HG03196 (cell line): ENCODE results near the gene RGS7.
"Not testable (repeated sequence)": the region's sequence is repeated elsewhere in the genome, so short reads cannot be mapped to it uniquely, and the experiment has no call there.

Experiments used
- ATAC-seq: cut with Tn5 transposase; IDR thresholded peaks from one replicate; pipeline ENCODE4 v1.9.1; 2021; ENCODE audit not compliant: unreplicated experiment

The RGS7 gene

DNA sequence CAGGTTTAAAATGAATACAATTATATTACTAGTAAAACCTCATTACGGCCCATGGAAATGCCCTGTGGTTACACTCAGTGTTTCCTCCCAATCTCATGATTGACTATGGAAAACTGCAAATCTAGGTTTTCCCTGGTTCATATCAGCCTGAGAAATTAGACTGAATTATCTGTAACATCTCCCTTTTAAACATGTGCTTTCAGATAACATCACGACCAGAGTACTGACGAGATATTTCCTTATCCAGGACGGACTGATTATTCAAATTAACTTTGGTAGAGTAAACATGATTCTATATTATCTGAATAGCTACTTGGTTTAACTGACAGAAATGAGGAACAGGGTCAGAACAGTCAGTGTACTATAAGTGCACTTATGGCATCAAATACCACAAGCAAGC, 82.3 kb downstream of the RGS7 start:
- ATAC-seq, result no peak

DNA sequence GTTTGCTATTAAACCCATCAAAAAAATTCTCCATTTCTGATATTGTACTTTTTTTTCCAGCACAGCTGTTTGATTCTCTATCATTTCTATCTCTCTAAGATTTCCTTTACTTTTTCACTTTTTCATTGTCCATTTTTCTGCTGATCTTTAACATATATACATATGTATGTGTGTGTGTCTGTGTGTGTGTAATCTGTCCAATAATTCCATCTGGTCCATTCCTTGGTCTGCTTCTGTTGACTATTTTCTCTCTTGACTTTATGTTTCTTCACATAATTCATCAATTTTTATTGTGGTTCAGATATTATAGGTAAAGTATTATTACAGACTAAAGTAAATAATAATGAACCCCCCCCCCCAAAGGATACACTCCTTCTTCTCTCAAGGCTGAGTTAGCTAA, 84.2 kb downstream of the RGS7 start:
- no peak for ATAC-seq

DNA sequence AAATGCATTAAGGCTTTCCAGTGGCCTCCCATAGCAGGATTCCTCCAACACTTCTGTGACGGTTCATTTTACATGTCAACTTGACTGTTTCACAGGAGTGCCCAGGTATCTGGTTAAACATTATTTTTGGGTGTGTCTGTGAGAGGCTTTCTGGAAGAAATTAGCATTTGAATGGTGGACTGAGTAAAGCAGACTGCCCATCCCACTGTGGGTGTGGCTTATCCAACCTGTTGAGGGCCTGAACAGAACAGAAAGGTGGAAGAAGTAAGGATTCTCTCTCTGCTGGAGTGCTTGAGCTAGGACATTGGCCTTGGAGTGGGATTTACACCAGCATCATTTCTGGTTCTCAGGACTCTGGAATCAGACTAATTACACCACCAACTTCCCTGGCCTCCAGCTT, 85.6 kb downstream of the RGS7 start:
- ATAC-seq, result no peak

DNA sequence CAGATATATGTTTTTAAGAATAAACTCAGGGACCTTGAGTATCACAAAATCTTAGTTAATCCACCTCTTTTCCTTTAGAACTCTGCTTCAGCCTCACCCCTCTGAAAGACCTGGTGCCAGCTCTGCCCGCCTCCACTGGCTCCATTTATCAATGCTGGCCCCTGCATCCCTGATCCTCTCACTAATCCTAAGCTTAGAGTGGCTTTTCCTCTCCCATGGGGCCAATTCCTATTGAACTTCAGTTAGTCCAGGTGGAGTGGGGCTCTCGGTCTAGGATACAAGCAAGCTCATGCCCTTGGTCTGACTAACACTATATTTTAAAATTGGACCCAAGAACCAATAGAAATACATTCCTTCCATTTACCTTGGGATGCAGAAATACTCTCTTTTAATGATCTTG, 87.0 kb downstream of the RGS7 start:
- ATAC-seq, result no peak

DNA sequence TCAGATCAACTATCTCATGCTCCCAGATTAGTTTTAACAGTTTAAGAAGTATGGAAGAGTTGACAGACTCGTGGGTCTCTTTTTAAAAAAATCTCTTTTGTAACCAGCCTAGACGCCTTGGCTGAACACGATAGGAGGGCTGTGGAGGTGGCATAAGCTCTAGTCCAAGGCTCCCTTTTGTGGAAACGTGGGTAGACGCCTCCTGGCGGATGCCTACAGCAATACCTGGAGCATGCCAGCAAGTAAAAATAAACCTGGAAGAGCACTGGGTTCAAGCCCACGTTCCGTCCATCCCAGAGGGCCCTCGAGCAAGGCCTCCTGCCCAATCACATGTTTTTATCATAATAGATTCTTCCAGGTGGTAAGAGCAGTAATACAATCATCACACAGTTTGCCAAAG, 87.9 kb downstream of the RGS7 start:
- ATAC-seq, result no peak

DNA sequence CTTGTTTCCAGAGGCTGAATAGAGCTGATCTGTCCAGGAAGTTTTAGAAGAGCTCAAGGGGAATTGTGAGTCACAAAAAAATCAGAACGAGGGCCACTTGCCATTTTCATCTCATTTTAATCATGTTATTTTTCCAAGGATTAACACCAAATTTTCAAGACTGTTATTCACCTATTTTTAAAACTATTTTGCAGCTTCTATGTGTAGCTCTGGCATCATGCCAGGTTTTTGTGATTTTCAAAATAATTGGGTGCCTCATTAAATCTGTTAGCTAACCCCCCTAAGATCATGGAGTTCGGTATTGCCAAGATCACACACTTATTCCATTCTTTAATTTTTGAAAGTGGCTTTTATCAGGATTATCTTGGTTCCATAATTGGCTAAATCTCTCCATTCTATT, 90.9 kb downstream of the RGS7 start:
- no peak for ATAC-seq

DNA sequence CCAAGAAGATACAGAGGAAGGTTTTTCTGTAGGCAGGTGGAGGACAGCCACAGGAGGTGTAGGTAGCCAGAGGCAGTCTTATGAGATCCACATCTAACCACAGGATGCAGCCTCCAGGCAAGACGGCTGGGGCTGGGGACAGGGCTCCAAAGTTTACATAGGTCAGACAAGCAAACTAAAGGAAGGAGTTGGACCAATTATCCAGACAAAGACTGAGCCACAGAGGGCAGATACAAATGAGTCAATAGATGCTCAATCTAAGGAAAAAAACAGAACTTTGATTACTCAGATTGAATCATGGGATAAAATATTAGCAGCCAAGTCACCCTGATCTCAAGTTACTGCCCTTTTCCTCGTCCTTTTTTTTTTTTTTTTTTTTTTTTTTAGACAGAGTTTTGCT, 91.6 kb downstream of the RGS7 start:
- no peak for ATAC-seq

DNA sequence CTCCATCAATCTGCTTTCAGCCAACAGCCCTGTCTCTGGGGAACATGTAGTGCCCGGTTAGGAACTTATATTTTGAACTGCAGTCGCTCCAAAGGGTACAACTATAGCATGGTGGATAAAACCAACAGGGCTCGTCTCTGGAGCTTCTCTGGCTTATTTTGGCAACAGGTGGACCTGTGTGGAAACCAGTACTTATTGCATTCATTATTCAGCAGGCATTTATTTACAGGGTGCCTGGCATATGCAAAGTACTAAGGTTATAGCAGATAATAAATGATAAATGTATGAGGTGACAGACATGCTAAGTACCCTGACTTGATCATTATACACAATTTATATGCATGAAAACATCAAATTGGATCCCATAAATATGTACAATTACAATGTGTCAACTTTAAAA, 93.7 kb downstream of the RGS7 start:
- ATAC-seq, result no peak

DNA sequence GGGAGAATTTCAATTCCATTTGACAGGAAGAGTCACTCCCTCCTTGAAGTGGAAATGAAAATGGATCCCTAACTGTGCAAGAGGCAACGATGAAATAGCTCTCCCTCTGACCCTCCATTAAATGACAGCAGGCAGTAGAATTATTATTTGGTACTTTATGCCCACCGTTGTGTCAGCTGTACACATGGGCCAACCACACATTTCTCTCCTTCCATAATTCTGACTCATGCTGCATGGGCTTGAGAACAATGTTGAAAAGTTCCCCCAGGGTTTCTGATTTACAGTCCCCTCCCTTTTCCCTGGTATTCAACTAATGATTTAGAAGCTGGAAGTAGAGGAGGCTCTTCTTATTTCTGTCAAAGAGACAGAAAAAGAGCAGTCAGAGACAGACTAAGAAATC, 103.5 kb downstream of the RGS7 start:
- ATAC-seq, result no peak

DNA sequence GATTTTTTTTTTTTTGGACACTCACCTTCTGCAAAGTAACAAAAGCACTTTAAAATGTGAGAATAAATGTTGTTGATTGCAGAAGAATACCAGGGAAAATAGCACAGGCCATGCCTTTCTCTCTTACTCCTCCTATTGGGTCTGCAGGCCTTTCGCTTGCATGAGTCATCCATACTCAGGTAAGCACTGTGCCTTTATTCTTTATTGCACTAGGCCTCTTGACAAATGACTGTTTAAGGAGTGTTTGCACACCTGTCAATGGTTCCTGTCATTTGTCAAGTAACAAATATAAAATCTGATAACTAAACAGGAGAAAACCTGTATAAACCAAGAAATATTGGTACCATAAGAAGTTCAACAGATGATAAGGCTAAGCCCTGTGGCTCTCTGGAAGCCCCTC, 106.5 kb downstream of the RGS7 start:
- ATAC-seq, result no peak

DNA sequence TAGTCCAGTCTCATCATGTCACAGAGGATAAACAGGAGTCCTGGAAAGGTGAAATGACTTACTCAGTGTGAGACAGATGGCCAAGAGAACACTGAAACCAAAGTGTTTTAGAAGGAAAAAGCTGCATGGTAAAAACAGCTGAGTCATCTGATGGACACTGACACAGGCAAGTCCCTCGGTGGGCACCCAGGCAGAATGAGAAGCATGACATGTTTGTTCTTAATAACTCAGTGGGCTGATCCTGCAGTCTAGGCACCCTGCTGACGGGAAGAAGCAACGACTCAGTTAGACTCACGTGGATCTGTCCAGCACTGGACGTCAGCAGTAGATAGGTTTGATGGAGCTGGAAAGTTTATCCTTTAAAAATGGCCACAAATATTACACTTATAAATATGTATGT, 116.9 kb downstream of the RGS7 start:
- no peak for ATAC-seq

DNA sequence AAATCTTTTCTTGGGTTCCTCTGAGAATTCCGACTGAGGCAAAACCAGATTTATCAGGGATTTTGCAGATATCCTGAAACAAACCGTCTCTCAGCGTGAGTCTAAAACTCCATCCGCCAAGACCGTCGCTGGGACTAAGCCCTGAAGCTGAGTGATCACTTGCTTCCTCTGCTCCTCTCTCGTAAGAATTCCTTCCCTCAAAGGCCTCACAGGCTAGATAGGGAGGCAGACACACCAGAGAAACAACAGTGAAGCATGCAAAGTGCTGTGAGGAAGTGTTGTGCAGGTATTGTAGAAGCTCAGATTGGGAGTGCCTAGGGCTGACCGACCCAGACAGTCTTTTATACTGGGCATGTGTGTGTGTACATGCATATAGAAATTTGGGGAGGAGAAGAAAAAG, 119.1 kb downstream of the RGS7 start:
- ATAC-seq, result no peak

DNA sequence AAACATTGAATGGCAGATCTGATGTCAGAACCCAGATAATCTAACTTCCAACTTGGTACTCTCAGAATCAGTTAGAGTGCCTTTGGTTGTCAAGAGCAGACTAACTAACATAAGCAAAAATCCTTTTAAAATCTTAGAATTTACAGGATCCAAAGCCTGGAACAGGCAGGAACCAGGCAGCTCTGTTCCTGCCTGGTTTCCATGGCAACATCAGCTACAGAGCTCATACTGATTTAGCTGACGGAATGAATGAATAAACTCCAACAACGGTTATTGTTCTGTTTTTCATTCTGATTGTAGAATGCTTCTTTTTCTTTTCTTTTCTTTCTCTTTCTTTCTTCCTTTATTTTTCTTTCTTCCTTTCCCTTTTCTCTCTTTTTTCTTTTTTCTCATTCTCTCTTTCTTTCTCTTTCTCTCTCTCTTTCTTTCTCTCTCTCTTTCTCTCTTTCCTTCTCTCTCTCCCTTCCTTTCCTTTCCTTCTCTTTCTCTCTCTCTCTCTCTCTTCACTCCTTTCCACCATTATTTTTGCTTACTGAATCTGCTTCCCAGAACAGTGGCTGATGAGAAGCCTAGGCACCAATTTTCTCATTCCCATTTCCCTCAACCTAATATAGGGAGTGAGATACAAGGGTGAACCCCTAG, 121.6 kb downstream of the RGS7 start:
- ATAC-seq, result no peak

DNA sequence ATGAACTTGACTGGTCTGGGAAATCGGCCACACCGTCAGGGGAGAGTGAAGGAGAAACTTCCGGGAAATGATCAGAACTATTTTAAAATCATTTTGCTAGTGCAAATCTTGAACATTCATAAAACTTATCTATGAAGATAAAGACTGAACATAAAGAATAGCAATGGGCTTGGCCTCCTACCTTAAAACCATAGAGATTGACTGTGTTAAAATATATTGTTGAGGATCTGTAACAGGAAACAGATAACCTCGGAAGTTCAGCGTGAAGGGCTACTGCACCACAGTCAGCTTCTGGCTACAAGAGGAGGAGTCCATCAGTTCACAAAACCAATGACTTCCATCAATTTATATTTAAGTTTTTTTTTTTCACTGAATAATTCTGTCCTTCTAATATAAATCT, 127.3 kb downstream of the RGS7 start:
- ATAC-seq, result no peak

DNA sequence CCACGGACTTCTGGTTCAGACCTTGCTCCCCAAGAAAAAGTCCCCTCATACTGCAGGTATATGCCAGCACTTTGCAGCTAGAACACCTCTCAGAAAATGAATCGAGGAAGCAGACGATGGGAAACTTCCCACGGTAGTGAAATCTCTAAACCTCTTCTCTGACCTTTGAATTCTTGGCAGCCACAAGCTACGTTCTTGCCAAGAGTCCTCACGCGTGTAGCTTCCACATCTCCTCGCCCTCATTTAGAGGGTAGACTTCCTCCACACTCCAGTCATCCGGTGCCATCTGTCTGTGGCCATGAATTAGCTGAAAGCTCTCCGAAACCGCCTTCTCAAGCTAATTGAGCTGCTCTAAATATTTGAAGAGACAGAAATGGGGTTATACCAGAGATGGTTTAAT, 127.8 kb downstream of the RGS7 start:
- no peak for ATAC-seq

DNA sequence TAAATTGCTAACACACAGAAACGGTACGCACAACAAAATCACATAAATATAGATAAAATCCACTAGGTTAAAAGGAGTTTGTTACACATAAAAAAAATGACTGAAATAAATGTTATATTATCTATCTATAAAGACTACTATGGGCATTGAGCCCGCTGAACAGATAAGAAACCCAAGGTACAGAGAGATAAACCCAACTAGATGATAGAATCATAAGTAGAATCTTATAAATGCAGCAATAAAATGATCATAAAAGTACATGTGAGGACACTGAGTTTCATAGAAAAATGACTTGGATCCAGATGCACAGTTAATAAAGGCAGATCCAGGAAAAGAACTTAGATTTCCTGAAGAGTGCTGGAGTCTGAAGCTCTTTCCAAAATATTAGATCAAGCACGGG, 128.7 kb downstream of the RGS7 start:
- no peak for ATAC-seq

DNA sequence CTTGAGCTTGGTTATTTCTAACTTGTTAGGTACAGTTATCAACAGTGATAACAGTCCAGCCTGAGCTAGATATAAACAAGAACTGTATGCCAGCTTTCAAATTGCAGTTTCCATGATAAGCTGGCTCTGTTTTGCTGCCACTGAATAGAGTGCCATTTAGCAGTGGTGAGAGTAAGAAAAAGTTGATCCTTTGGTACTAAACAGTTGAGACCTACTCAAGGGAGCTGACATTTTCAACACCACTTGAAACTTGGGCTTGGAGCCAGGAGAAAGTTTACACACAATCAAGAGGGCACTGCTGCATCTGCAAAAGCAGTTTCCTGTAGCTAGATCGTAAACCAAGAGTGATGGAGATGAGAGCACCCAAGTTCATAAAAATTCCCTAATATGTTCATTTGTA, 131.3 kb downstream of the RGS7 start:
- no peak for ATAC-seq

DNA sequence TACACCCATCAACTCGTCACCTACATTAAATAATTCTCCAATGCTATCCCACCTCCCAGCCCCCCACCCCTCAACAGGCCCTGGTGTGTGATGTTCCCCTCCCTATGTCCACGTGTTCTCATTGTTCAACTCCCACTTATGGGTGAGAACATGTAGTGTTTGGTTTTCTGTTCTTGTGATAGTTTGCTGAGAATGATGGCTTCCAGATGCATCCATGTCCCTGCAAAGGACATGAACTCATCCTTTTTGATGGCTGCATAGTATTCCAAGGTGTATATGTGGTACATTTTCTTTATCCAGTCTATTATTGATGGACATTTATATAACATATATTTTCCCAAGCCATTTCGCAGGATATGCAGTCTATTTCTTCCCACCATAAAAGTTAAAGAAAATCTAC, 132.8 kb downstream of the RGS7 start:
- ATAC-seq, result not testable (repeated sequence)

DNA sequence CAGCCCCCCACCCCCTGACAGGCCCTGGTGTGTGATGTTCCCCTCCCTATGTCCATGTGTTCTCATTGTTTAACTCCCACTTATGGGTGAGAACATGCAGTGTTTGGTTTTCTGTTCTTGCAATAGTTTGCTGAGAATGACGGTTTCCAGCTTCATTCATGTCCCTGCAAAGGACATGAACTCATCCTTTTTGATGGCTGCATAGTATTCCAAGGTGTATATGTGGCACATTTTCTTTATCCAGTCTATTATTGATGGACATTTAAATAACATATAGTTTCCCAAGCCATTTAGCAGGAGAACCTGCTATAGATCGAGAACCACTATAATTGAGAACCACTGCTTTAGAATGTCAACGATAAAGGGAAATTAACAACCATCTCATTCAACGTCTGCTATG, 134.2 kb downstream of the RGS7 start:
- not testable (repeated sequence) for ATAC-seq

DNA sequence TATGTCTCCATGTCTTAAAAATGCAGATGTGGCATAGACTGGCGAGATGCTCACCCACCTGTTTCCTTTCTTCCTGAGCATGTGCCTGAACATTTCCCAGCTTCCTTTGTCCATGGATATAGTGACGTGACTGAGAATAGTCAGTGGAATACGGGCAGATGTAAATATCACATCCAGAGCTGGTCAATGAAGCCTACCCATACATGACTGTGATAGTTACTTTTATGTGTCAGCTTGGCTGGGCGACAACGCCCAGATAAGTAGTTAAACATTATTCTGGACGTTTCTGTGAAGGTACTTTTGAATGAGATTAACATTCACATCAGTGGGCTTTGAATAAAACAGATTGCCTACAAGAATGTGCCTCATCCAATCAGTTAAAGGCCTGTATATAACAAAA, 135.7 kb downstream of the RGS7 start:
- no peak for ATAC-seq

DNA sequence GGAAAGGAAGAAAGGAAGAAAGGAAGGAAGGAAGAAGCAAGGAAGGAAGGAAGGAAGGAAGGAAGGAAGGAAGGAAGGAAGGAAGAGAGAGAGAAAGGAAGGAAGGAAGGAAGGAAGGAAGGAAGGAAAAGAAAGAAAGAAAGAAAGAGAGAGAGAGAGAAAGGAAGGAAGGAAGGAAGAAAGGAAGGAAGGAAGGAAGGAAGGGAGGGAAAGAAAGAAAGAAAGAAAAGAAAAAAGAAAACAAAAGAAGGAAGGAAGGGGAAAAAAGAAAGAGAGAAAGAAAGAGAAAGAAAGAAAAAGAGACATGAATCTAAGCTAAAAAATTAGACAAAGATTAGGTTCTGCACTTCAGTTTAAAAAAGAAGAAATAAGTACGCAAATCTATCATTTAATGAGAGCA, 136.1 kb downstream of the RGS7 start:
- not testable (repeated sequence) for ATAC-seq

DNA sequence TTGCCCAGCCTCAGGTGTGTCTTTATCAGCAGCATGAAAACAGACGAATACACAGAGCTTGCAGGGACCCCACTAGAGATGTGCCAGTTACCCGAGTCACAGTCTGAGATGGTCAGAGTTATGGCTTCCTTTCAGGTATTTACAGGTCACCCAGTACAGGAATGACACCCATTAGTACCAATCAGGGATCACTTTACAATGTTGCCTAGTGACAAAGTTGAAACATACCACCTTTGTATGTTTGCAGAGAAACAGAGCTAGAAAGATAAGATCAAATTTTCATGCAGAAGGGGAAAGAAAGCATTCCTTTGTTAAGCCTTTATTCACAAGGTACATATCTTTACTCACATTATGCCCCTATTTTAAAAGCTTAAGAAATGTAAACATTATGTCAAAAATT, 137.6 kb downstream of the RGS7 start:
- no peak for ATAC-seq

DNA sequence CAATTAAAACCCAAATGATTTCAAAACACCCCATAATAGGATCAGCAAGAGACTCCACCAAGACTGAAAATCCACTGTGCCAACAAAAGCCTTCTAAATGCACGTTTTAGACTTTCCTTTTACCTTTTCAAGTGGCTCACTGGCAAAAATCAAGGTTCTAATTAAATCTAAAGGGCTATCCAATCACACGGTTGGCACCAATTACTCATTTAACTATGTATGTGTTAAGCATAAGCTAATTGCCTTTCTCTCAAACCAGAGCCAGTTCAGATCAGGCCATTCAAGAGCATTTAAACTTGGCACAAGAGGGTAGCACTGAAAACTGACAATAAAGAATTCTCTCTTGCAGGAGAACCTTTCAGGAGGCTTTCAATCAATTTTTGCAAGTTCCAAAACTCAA, 139.5 kb downstream of the RGS7 start:
- ATAC-seq, result no peak

DNA sequence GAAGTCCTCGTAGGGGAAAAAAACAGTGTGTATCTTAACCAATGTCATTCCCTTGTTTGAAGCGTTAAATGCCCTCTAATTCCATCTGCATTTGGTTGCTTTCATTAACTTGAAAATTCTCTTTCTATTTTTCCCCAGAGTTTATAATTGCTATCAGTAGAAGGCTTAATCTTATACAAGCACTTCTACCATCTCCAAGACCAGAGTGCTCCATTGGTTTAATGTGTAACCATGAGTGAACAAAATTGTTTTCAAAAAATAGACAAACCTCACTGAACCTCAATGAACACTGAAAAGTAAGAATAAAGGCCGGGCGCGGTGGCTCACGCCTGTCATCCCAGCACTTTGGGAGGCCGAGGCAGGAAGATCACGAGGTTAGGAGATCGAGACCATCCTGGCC, 141.3 kb downstream of the RGS7 start:
- no peak for ATAC-seq
